GM21390 (cell line): ENCODE results near the gene FCN1.

ENCODE experiments used
- ATAC-seq: cut with Tn5 transposase; IDR thresholded peaks from one replicate; pipeline ENCODE4 v1.9.1; 2021; ENCODE audit not compliant: unreplicated experiment

Gene FCN1

GRCh38 chr9:134892820-134893420 lies 24.8 kb downstream of the FCN1 start:
- ATAC-seq: no peak

DNA sequence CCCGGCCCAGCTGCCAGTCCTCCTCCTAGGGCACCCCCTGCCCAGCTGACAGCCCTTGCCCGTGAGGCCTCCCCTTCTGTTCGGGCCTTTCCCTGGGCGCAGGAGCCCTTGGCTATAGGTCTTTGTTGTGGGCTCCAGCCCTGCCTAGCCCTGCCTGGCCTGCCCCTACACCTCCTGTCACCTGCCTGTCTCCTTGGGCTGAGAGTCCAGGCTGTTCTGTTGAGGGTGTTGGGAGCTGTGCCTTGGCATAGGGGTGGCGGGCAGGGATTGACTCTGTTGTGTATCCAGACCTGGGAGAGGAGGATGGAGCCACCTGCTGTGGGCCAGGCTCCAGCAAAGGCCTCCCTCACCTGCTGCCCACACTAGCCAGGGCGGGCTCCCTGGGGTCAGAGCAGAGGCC lies 25.5 kb downstream of the FCN1 start:
- ATAC-seq: no peak

DNA sequence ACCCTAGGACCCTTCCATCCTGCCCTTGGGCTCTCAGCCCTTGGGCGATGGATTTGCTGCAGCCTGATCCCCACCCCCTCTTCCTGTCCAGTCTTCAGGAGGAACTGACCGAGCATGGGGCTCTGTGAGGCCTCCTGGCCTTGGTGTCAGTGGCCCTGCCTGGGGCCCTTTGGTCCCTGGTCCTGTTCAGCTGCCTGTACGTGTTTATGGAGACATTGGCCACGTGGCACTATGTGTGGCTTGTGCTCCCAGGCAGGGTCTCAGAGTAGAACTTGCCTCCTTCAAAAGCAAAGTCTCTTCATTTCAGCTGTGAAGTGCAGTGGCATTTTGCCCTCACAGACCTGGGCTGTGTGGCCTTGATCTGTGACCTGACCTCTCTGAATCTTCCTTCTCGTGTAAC lies 26.0 kb downstream of the FCN1 start:
- ATAC-seq: no peak

- ATAC-seq: no peak
These were observed 26.7 kb downstream of the FCN1 start for GRCh38 chr9:134891053-134891452.

DNA sequence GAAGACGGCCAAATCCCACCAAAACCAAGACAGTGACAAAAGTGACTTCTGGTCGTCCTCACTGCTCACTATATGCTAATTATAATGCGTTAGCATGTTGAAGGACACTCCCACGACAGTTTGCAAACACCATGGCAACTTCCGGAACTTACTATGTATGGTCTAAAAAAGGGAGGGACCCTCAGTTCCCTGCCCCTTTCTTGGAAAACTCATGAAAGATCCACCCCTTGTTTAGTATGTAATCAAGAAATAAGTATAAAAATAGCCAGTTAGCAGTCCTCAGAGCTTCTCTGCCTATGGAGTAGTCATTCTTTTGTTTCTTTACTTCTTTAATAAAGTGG lies 27.6 kb downstream of the FCN1 start:
- ATAC-seq: no peak

GRCh38 chr9:134889386-134890154 lies 28.1 kb downstream of the FCN1 start:
- ATAC-seq: no peak

DNA sequence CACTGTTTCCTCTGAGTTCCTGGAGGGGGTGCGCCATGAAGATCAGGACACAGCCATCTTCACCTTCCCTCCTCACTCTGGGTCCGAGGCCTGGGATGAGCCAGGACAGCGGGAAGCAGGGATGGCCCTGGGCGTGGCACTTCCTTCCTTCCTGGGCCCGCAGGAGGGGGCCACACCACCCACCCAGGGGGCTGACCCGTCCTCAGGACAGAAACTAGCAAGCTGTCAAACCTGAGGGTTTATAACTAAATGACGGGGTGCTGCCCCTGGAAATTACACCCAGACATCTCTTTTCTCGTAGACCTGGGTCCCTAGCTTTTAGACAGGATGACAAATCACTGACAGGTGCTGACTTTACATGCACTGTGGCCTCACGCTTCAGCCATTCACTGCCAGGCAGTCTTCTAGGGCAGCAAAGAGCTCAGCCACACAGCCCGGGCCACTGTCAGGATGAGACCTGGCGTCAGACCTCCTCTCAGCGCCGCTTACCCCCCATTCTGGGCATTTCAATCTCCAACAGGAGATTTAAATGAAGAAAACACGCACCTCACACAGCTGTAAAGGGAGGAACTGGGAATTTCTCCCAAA lies 29.0 kb downstream of the FCN1 start:
- ATAC-seq: no peak

DNA sequence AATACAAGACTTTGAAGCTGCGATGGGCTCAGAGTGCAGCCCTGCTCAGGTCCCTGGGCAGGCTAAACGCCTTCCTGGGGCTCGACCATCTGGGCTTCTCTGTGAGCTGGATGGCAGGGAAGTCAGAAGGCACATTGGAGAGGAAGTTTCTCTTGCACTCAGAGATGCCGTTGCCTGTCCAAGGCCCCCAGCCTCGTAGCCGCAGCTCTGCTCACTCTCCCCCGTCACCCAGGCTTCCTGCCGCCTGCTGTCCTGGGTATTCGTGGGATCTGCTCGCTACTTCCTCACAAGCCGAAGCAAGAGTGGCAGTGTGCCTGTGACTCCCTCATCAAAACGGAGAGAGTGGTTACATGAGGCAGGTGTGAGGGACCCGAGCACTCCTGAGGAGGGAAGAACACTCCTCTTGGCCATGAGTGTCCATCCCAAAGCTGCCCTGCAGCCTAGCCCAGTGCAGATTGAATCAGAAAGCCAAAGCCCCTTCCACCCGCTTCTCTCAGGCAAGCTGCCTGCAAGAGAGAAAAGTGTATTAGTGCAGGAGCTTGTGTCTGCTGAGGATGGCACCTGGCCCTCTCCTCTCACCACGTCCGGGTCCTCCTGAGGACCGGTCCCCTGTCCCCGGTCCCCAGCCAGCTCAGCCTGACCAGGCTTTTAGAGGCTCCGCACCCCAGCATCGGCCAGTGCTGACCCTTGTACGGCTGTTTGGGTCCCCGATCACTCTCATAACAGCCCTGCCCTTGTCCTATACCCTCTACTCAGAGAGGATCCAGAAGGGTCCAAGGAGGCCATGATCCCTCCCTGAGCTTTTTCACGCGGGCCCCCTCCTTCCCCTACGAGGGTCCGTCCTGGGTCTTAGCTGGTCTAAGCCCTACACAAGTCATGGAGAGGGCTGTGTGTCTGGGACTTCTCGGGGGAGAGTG lies 29.8 kb downstream of the FCN1 start:
- no peak for ATAC-seq

DNA sequence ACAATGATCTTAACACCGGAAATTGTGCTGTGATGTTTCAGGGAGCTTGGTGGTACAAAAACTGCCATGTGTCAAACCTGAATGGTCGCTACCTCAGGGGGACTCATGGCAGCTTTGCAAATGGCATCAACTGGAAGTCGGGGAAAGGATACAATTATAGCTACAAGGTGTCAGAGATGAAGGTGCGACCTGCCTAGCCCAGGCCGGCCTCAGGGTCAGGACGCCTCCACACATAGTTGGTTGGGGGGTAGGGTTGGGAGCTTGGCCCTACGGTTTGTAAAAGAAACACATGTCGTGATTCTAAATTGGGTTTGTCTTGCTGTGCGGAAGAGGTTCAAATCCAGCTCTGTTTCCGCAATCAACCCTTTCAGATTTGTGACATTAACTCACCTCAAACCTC lies 30.5 kb downstream of the FCN1 start:
- ATAC-seq: no peak

GRCh38 chr9:134886413-134886913 lies 31.2 kb downstream of the FCN1 start:
- ATAC-seq: no peak

DNA sequence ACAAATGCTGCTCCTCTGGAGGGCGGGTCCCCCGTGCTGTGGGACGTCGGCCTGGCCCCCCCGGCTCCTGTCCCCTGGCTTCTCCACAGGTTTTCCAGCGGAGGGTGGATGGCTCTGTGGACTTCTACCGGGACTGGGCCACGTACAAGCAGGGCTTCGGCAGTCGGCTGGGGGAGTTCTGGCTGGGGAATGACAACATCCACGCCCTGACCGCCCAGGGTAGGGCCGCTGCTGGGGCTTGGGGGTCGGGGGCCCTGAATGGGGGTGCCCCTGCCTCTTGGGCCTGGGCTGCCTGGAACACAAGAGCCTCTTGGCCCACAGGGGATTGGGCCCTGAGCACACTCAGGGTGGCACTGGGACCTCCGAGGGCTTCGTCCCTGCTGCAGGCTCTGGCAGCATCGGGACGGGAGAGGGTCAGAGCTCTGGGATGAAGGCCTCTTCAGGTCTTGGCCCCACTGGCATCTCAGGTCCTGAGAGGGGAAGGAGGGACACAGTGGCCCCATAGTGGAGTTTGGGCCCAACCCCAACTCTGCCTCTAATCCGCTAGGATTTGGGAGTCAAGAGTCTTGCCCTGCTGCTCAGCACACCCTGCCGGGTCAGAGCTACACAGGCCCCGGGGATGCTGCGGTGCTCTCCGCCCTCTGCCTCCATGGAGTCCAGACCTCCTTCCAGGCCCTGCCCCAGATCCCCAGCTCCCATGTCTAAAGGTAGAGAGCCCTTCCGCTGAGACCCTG lies 31.9 kb downstream of the FCN1 start:
- ATAC-seq: no peak

- no peak for ATAC-seq
These were observed 32.6 kb downstream of the FCN1 start for GRCh38 chr9:134885001-134885678.

GRCh38 chr9:134884492-134884891 lies 33.2 kb downstream of the FCN1 start:
- no peak for ATAC-seq

- no peak for ATAC-seq
These were observed 34.5 kb downstream of the FCN1 start for GRCh38 chr9:134883040-134883782.

GRCh38 chr9:134882204-134882785 lies 35.4 kb downstream of the FCN1 start:
- ATAC-seq: no peak

DNA sequence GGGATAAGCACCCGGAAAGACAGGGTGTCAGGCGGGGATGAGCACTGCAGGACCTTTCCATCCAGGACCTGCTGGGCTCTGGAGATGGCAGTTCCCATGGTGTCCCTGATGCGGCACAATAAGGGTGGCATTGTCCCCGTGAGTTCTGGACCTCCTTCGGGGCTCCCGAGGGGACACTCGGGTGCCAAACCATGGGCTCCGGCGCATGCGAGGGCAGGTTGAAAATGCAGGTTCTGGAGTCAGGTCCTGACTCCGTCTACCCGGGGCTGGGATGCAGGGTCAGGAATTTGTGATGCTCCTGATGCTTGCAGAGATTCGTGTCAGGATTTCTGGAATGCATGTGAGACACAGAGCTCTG lies 36.4 kb downstream of the FCN1 start:
- ATAC-seq: no peak

GRCh38 chr9:134880484-134881312 lies 37.0 kb downstream of the FCN1 start, which contains the start of gene FCN2:
Gene FCN2 (plus strand): TSS chr9:134880810. CDS start chr9:134880822, 12 bp downstream.
- no peak for ATAC-seq
